PFSK-1 (cell line): Measurements from ENCODE around the gene SEC23IP.

ENCODE experiments used
- FOXP2 ChIP-seq: optimal IDR thresholded peaks from 2 replicates; pipeline ENCODE3; 2011; ENCODE audit warnings: borderline replicate concordance, control low read depth, inconsistent platforms; ENCODE audit not compliant: insufficient read depth; ENCODE audit errors: extremely low read length, extremely low read depth
- POLR2AphosphoS5 ChIP-seq: IDR thresholded peaks from 2 replicates; pipeline ENCODE4 v1.6.1; 2012; ENCODE audit warnings: low read depth, mild to moderate bottlenecking, control low read depth, low read length, moderate library complexity
- REST ChIP-seq, 2 experiments: IDR thresholded peaks; 2 replicates each; pipeline versions ENCODE4 v1.6.1 to v1.8.0; 2011 to 2012; ENCODE audit warnings: low read depth in 2 of 2, low read length in 2 of 2, control low read depth in 1 of 2, inconsistent platforms in 1 of 2, mild to moderate bottlenecking in 1 of 2, moderate library complexity in 1 of 2; ENCODE audit not compliant: insufficient read depth in 1 of 2
- SIN3A ChIP-seq: IDR thresholded peaks from 2 replicates; pipeline ENCODE4 v1.6.1; 2012; ENCODE audit warnings: mild to moderate bottlenecking, low read length, moderate library complexity, borderline replicate concordance; ENCODE audit not compliant: insufficient read depth
- TAF1 ChIP-seq: IDR thresholded peaks from 2 replicates; pipeline ENCODE4 v1.6.1; 2012; ENCODE audit warnings: low read length, control low read depth, borderline replicate concordance; ENCODE audit not compliant: insufficient read depth

SEC23IP gene

DNA sequence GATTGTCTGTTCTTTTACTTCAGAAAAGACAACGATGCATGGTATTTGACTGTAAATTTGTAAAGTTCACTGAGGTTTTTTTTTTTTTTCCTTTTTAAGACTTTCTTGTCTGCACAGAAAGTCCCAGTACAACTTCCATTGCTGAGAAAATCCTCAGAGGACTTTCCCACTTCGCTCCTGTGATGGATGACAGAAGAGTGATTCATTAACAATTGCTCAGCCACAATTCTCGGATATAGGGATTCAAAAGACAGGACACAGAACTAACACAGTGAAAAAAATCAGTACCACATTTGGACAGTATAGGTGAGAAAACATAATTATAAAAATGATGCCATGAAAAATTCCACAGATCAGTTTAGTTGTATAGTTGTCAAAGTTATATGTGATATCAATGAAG is 48.0 kb downstream of the SEC23IP start:
- no peak for TF ChIP-seq POLR2AphosphoS5
- no peak for TF ChIP-seq FOXP2
- no peak for TF ChIP-seq REST (IDR thresholded peaks at IDR 0.05; ENCODE audit: insufficient read depth in 1 of 2, low read depth in 2 of 2, low read length in 2 of 2)

DNA sequence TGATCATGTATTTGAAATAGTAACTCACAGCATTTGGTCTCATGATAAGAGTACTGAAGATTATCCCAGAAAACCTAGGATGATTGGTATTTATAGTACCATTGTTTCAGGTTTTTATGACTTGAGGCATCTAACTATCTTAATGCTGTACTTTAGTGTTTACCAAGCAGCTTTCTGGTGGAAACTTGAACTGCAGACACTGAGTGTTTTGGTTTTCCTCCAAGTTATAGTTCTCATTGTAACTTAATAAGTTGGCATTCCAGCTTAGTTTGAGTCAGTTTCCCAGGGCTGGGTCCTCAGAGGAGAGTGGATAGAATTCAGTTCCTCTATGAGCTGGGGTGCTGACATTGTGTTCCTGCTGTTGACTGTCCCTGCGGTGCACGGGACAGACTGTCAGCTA is 50.4 kb downstream of the SEC23IP start:
- no peak for TF ChIP-seq REST (IDR thresholded peaks at IDR 0.05; ENCODE audit: insufficient read depth in 1 of 2, low read depth in 2 of 2, low read length in 2 of 2)

DNA sequence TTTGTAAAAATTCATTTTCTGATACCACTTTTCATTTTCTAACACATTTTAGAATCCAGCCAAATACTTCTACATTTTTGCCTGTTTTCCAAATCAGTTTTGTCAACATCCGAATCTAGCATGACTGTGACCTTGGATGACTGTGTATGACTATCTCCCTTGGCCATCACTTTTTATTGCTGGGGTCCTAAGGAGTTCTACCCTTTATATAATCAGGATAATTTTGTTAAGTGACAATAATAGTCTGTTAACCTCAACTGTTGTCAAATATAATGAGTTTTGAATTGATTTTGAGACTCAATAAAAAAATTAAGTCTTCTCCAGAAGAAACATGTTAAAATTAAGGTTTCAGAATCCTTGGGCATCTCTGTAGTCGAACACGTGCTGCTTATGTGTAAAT is 53.3 kb downstream of the SEC23IP start:
- TF ChIP-seq POLR2AphosphoS5 (no peak), SIN3A (no peak)

- TF ChIP-seq FOXP2 (no peak), REST (IDR thresholded peaks at IDR 0.05; ENCODE audit: insufficient read depth in 1 of 2, low read depth in 2 of 2, low read length in 2 of 2) (no peak), TAF1 (no peak), SIN3A (no peak), POLR2AphosphoS5 (no peak)
Measured at GRCh38 chr10:119947300-119947699, 54.8 kb downstream of the SEC23IP start.

DNA sequence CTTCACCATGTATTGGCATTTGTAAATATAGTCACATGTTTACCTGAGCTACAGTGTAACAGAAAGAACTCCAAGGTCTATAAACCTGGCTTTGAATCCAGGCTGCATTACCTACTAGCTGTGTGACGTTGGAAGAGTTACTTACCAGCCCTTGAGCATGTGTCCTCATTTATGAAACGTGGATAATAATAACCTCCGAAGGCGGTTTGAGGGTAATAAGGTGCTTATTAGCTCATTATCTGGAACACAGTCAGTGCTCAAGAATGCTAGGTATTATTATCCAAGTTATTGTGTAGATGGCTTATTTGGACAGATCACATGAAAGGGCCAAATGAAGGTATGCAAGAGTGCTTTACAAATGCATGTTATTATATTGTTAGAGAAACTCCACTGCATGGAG is 64.9 kb downstream of the SEC23IP start:
- no peak for TF ChIP-seq TAF1
- no peak for TF ChIP-seq REST (IDR thresholded peaks at IDR 0.05; ENCODE audit: insufficient read depth in 1 of 2, low read depth in 2 of 2, low read length in 2 of 2)
- TF ChIP-seq SIN3A = no peak
- no peak for TF ChIP-seq POLR2AphosphoS5
- no peak for TF ChIP-seq FOXP2

- TF ChIP-seq SIN3A (no peak), TAF1 (no peak), POLR2AphosphoS5 (no peak), FOXP2 (no peak), REST (IDR thresholded peaks at IDR 0.05; ENCODE audit: insufficient read depth in 1 of 2, low read depth in 2 of 2, low read length in 2 of 2) (no peak)
Measured at GRCh38 chr10:119962837-119963236, 70.3 kb downstream of the SEC23IP start.
